DND-41 (cell line): ENCODE data around the gene CCDC154.

ENCODE experiments used
- ATAC-seq: fragments of 200-7000 bp; cut with Tn5 transposase; 3 replicates; pipeline ENCODE4 v1.9.1; 2021; ENCODE audit warnings: low read depth; ENCODE audit not compliant: insufficient read depth
- DNase-seq: peaks from one replicate; pipeline ENCODE4 v3.0.0-alpha.2; 2020
- H2AFZ ChIP-seq: 2 replicates; pipeline ENCODE4 v1.6.0; 2012; ENCODE audit warnings: low read depth, low read length
- H3K27ac ChIP-seq: 2 replicates; pipeline ENCODE4 v1.5.1; 2012; ENCODE audit warnings: low read length, inconsistent platforms
- H3K27me3 ChIP-seq: fragments of 200-600 bp; sonication (generic); 2 replicates; pipeline ENCODE4 v1.6.0; 2012; ENCODE audit warnings: low read length, mild to moderate bottlenecking, inconsistent platforms; ENCODE audit not compliant: insufficient read depth, poor library complexity
- H3K36me3 ChIP-seq: 2 replicates; pipeline ENCODE4 v1.5.1; 2012; ENCODE audit warnings: low read length, inconsistent platforms; ENCODE audit not compliant: insufficient read depth
- H3K4me1 ChIP-seq: 2 replicates; pipeline ENCODE4 v1.5.1; 2012; ENCODE audit warnings: mild to moderate bottlenecking, low read length; ENCODE audit not compliant: insufficient read depth
- H3K4me2 ChIP-seq: 2 replicates; pipeline ENCODE4 v1.6.0; 2012; ENCODE audit warnings: mild to moderate bottlenecking, moderate library complexity, low read length, inconsistent platforms; ENCODE audit not compliant: insufficient read depth
- H3K4me3 ChIP-seq, 2 experiments: fragments of 200-600 bp in 1 of 2; shearing (Covaris generic) in 1 of 2; 2 replicates each; pipeline ENCODE4 v1.5.1; 2012 to 2016; ENCODE audit warnings: inconsistent platforms in 2 of 2, low read length in 2 of 2, mild to moderate bottlenecking in 2 of 2, low read depth in 1 of 2, moderate library complexity in 1 of 2
- H3K79me2 ChIP-seq: 2 replicates; pipeline ENCODE4 v1.6.0; 2012; ENCODE audit warnings: low read length, inconsistent platforms; ENCODE audit not compliant: insufficient read depth
- H3K9ac ChIP-seq: 2 replicates; pipeline ENCODE4 v1.6.0; 2012; ENCODE audit warnings: low read depth, mild to moderate bottlenecking, inconsistent platforms, low read length, moderate library complexity
- H3K9me3 ChIP-seq: 2 replicates; pipeline ENCODE4 v1.5.1; 2012; ENCODE audit warnings: low read length, moderate library complexity, mild to moderate bottlenecking, inconsistent platforms; ENCODE audit not compliant: insufficient read depth, severe bottlenecking
- H4K20me1 ChIP-seq: 2 replicates; pipeline ENCODE4 v1.6.0; 2012; ENCODE audit warnings: low read length; ENCODE audit not compliant: insufficient read depth
- CTCF ChIP-seq: IDR thresholded peaks from 2 replicates; pipeline ENCODE4 v1.5.1; 2012; ENCODE audit warnings: borderline replicate concordance, low read length, moderate library complexity, mild to moderate bottlenecking; ENCODE audit not compliant: poor library complexity, severe bottlenecking; ENCODE audit errors: extremely low read depth
- EZH2 ChIP-seq: IDR thresholded peaks from 3 replicates; pipeline ENCODE4 v1.6.1; 2012; ENCODE audit warnings: borderline replicate concordance, low read depth, mild to moderate bottlenecking, moderate library complexity, low read length, inconsistent platforms; ENCODE audit not compliant: severe bottlenecking

CCDC154 gene

GRCh38 chr16:1457489-1458245 is 13.3 kb upstream of the CCDC154 start:
- H3K9me3 ChIP-seq, result no peaks in the 10 kb centered on the region

GRCh38 chr16:1456951-1457350 is 12.6 kb upstream of the CCDC154 start:
- no peak for ATAC-seq
- Histone ChIP-seq H3K4me3 (no peak overlapping the region), H3K9ac (no peak overlapping the region), H4K20me1 (peaks cover 5% of the 10 kb centered on the region), H3K36me3 (peaks cover 81% of the 10 kb centered on the region), H3K27ac (no peak overlapping the region), H3K4me1 (no peaks in the 10 kb centered on the region), H3K4me2 (no peak overlapping the region), H3K27me3 (no peaks in the 10 kb centered on the region), H3K79me2 (no peaks in the 10 kb centered on the region), H2AFZ (no peak overlapping the region), H3K9me3 (no peaks in the 10 kb centered on the region)
- no peak for DNase-seq
- no peak for TF ChIP-seq CTCF
- no peak for TF ChIP-seq EZH2

More at GRCh38 chr16:1457489-1458245, 13.3 kb upstream of the CCDC154 start:
- no peak for ATAC-seq
- Histone ChIP-seq H4K20me1 (peaks cover 5% of the 10 kb centered on the region), H3K9ac (no peak overlapping the region), H2AFZ (no peak overlapping the region), H3K27ac (no peak overlapping the region), H3K27me3 (no peaks in the 10 kb centered on the region), H3K4me3 (no peak overlapping the region), H3K4me2 (no peak overlapping the region), H3K4me1 (no peaks in the 10 kb centered on the region), H3K36me3 (peaks cover 76% of the 10 kb centered on the region), H3K79me2 (peaks cover under 1% of the 10 kb centered on the region; the same call in 1 of the 2 replicates)
- TF ChIP-seq CTCF (no peak), EZH2 (no peak)
- no peak for DNase-seq

- H2AFZ ChIP-seq, result no peak overlapping the region
- H3K9ac ChIP-seq, result no peak overlapping the region
- H3K36me3 ChIP-seq, result peaks cover 84% of the 10 kb centered on the region
- H3K27ac ChIP-seq, result no peak overlapping the region
- no peaks in the 10 kb centered on the region for H3K4me1 ChIP-seq
- ATAC-seq (no peak), DNase-seq (no peak)
- peaks cover 4% of the 10 kb centered on the region for H4K20me1 ChIP-seq
- no peaks in the 10 kb centered on the region for H3K79me2 ChIP-seq
- H3K9me3 ChIP-seq, result no peaks in the 10 kb centered on the region
- no peak overlapping the region for H3K4me3 ChIP-seq
- TF ChIP-seq CTCF, result no peak
- no peak for TF ChIP-seq EZH2
- H3K27me3 ChIP-seq, result no peaks in the 10 kb centered on the region
- no peak overlapping the region for H3K4me2 ChIP-seq
These were observed 11.1 kb upstream of the CCDC154 start for GRCh38 chr16:1455190-1456171.
